GM18499 (cell line): ENCODE data around the gene VPREB3.
"Not testable (repeated sequence)": the region's sequence is repeated elsewhere in the genome, so short reads cannot be mapped to it uniquely, and the experiment has no call there.

Experiments
- ATAC-seq: cut with Tn5 transposase; IDR thresholded peaks from one replicate; pipeline ENCODE4 v1.9.1; 2021; ENCODE audit warnings: moderate number of reproducible peaks; ENCODE audit not compliant: insufficient read depth, unreplicated experiment

Gene VPREB3

GRCh38 chr22:23745791-23746190 lies 8.4 kb downstream of the VPREB3 start:
- ATAC-seq: no peak

- ATAC-seq: no peak
These were observed 9.7 kb downstream of the VPREB3 start for GRCh38 chr22:23744485-23744884.

GRCh38 chr22:23744001-23744400 lies 10.2 kb downstream of the VPREB3 start:
- no peak for ATAC-seq

GRCh38 chr22:23743303-23743705 lies 10.9 kb downstream of the VPREB3 start:
- no peak for ATAC-seq

GRCh38 chr22:23742505-23743264 lies 11.5 kb downstream of the VPREB3 start:
- no peak for ATAC-seq

GRCh38 chr22:23737696-23738095 lies 16.5 kb downstream of the VPREB3 start:
- no peak for ATAC-seq

- not testable (repeated sequence) for ATAC-seq
These were observed 26.1 kb downstream of the VPREB3 start for GRCh38 chr22:23728108-23728507.

- no peak for ATAC-seq
These were observed 31.5 kb downstream of the VPREB3 start for GRCh38 chr22:23722724-23723123.

- ATAC-seq: no peak
These were observed 32.1 kb downstream of the VPREB3 start for GRCh38 chr22:23722160-23722559.

- no peak for ATAC-seq
These were observed 33.4 kb downstream of the VPREB3 start for GRCh38 chr22:23720855-23721254.

GRCh38 chr22:23718371-23719165 lies 35.7 kb downstream of the VPREB3 start:
- ATAC-seq: no peak

GRCh38 chr22:23716811-23717801 lies 37.1 kb downstream of the VPREB3 start:
- ATAC-seq: no peak

- no peak for ATAC-seq
These were observed 38.3 kb downstream of the VPREB3 start for GRCh38 chr22:23715806-23716375.

GRCh38 chr22:23714596-23715578 lies 39.3 kb downstream of the VPREB3 start:
- ATAC-seq: no peak

- no peak for ATAC-seq
These were observed 40.3 kb downstream of the VPREB3 start for GRCh38 chr22:23713696-23714595.

GRCh38 chr22:23712256-23712655 lies 42.0 kb downstream of the VPREB3 start:
- ATAC-seq: no peak

- no peak for ATAC-seq
These were observed 45.1 kb downstream of the VPREB3 start for GRCh38 chr22:23709107-23709506.

- no peak for ATAC-seq
These were observed 46.0 kb downstream of the VPREB3 start for GRCh38 chr22:23708270-23708669.
